ENCODE results near the gene CDH8.

Gene CDH8

DNA sequence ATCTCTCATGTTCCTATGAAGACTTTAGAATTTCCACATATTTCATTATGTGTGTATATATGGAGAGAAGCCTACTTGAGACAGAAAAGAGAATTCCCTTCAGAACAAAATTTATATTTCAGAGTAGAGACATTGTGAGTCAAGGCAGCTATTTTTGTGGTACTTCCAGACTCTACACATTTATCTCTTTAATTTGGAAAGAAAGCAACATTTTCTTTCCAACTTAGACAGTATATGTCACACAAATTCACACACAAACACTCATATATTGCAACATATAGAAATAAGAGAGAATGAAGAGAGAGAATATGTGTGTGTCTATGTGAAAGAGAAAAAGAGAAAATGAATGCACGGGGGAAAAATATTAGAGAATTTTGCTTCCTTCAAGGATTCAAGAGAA lies 158.8 kb downstream of the CDH8 start:
- no peak overlapping the region for H3K9ac ChIP-seq (ENCODE audit: low read length)
- H3K36me3 ChIP-seq (ENCODE audit: control insufficient read depth, insufficient read depth, low read length), result no peaks in the 10 kb centered on the region
- H3K4me1 ChIP-seq (ENCODE audit: control insufficient read depth, insufficient read depth, low read length), result no peaks in the 10 kb centered on the region
- H3K27me3 ChIP-seq (ENCODE audit: control insufficient read depth, insufficient read depth, low read length), result no peaks in the 10 kb centered on the region
- no peak overlapping the region for H3K4me3 ChIP-seq (ENCODE audit: low read length)
- H3K27ac ChIP-seq (ENCODE audit: low read depth, low read length), result no peak overlapping the region

DNA sequence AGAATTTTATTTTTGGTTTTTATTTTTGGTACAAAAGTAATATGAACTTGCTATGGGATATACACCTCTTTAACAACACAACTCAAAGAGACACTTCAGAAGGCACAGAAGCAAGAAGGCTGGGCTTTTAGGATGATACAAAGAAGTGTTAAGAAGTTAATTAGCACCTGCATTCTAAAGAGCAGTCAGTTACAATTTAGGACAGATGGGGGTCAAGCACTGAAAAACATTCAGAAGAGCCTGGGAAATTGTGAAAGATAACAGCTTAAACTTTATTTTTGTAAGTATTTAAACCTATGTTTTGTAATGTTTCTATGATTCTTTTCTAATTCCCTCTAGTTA lies 163.5 kb downstream of the CDH8 start:
- Histone ChIP-seq H3K36me3 (ENCODE audit: control insufficient read depth, insufficient read depth, low read length) (no peaks in the 10 kb centered on the region), H3K9ac (ENCODE audit: low read length) (no peak overlapping the region), H3K27me3 (ENCODE audit: control insufficient read depth, insufficient read depth, low read length) (no peaks in the 10 kb centered on the region), H3K27ac (ENCODE audit: low read depth, low read length) (no peak overlapping the region), H3K4me1 (ENCODE audit: control insufficient read depth, insufficient read depth, low read length) (no peaks in the 10 kb centered on the region), H3K4me3 (ENCODE audit: low read length) (no peak overlapping the region)

DNA sequence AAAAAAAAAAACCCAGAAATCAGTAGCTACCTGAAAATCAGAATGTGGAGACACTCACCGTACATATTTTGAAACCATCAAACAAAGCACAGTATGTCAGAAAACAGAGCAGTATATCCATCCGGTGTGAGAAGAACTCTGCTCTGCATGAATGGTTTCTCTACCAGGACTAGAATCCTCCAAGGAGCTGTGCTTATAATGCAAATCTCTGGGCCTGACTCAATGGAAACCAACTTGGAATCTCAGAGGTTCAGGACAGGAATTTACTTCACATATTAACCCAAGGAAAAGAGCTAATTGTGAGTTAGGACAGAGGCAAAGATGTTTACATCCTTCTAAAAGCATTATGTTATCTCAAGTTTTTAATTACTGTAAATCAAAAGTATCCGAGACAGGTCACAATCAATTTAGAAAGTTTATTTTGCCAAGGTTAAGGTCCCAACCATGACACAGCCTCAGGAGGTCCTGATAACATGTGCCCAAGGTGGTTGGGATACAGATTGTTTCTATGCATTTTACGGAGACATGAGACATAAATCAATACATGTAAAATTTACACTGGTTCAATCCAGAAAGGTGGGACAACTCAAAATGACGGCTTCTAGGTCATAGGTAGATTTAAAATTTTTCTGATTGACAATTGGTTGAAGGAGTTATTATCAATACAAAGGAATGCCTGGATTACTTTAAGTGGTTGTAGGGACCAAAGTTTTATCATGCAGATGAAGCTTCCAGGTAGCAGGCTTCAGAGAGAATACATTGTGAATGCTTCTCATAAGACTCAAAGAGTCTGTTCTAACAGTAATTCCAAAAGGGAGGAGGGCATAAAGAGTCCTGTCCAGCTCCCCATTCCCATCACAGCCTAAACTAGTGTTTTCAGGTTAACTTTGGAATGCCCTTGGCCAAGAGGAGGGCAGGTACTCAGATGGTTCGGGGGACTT lies 164.1 kb downstream of the CDH8 start:
- no peak overlapping the region for H3K4me3 ChIP-seq (ENCODE audit: low read length)
- H3K36me3 ChIP-seq (ENCODE audit: control insufficient read depth, insufficient read depth, low read length), result no peaks in the 10 kb centered on the region
- H3K4me1 ChIP-seq (ENCODE audit: control insufficient read depth, insufficient read depth, low read length), result no peaks in the 10 kb centered on the region

DNA sequence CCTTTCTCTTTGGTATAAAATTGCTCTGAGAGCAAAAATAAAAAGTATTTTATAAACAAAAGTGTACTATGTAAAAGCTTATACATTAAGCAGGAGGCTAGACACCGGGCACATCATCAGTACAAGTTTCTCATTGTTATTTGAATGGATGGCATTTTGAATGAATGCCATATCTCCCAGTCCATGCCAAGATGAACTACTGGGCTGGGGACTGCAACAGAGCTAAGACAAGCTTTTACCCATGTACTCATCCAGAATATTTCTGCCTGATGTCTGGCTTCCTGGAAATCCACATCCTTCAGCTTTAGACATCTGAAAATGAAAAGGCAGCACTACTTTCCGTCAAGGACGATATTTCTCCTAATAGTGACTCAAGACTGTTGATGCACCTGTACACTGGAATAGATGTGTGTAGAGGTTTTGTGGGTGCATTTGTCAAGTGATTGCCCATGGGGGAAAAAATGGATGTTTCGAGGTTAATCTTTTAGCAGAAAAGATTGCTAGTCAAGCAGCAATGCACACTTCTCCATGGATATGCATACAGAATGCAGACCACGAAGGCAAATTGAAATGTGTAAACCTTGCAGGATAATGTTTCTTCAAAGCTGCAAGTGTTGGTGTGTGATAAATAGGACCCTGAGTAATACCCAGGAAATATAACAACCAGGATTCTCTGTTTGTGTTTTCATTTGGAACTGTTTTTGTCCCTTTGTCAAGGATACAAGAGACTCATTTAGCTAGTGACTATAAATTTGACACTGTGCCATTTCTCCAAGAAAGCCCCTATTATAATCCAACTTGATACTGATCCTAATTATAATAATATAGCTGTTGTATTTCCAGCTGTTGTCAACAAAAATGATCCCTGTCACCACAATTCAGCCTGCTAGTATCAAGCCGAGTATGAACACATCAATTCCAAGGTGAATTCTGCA lies 173.8 kb downstream of the CDH8 start:
- H3K27ac ChIP-seq (ENCODE audit: low read depth, low read length), result no peak overlapping the region
- no peaks in the 10 kb centered on the region for H3K27me3 ChIP-seq (ENCODE audit: control insufficient read depth, insufficient read depth, low read length)
- H3K36me3 ChIP-seq (ENCODE audit: control insufficient read depth, insufficient read depth, low read length), result no peaks in the 10 kb centered on the region
- H3K4me1 ChIP-seq (ENCODE audit: control insufficient read depth, insufficient read depth, low read length), result no peaks in the 10 kb centered on the region
- H3K9ac ChIP-seq (ENCODE audit: low read length), result no peak overlapping the region
- no peak overlapping the region for H3K4me3 ChIP-seq (ENCODE audit: low read length)

More for the DNA sequence above, 164.1 kb downstream of the CDH8 start:
- no peaks in the 10 kb centered on the region for H3K27me3 ChIP-seq (ENCODE audit: control insufficient read depth, insufficient read depth, low read length)
- H3K9ac ChIP-seq (ENCODE audit: low read length), result no peak overlapping the region
- no peak overlapping the region for H3K27ac ChIP-seq (ENCODE audit: low read depth, low read length)

DNA sequence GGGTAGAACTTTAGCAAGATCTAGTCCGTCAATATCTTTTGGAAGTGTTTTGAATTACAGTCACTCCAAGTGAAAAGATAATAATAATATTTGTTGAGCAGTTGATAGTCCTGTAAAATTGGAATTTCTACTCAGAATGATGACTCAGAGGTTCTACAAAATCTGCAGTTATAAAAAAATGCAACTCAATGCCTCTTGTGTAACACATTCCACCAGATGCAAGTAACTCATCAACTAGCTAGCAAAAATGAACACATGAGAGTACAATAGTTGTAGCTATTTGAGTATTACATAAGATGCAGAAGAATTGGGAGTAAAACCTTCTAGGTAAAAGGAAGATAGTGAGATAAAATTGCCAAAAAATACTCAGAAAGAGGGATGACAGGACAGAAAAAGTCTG lies 177.2 kb downstream of the CDH8 start:
- H3K9ac ChIP-seq (ENCODE audit: low read length), result no peak overlapping the region
- H3K27ac ChIP-seq (ENCODE audit: low read depth, low read length), result no peak overlapping the region
- H3K27me3 ChIP-seq (ENCODE audit: control insufficient read depth, insufficient read depth, low read length), result no peaks in the 10 kb centered on the region
- no peaks in the 10 kb centered on the region for H3K4me1 ChIP-seq (ENCODE audit: control insufficient read depth, insufficient read depth, low read length)
- H3K36me3 ChIP-seq (ENCODE audit: control insufficient read depth, insufficient read depth, low read length), result no peaks in the 10 kb centered on the region
- no peak overlapping the region for H3K4me3 ChIP-seq (ENCODE audit: low read length)

DNA sequence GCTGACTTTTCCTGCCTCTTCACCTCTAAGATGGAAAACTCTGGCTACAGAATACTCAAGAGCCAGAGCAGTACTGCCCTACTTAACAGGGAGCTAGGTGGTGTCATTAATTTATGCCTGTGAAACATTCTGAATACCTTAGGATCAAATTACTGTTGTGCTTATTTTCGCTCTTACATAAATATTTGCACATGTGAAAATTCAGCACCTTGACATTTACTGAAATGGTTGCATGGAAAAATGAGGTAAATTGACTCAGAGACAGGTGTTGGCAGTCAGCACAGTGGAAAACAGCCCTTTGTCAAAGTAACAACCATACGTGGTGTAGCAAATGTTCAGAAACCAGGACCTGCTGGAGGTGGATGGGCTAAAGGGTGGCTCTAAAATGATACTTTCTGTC lies 193.6 kb downstream of the CDH8 start:
- Histone ChIP-seq H3K27ac (ENCODE audit: low read depth, low read length) (no peak overlapping the region), H3K36me3 (ENCODE audit: control insufficient read depth, insufficient read depth, low read length) (no peaks in the 10 kb centered on the region), H3K4me3 (ENCODE audit: low read length) (no peak overlapping the region), H3K9ac (ENCODE audit: low read length) (no peak overlapping the region), H3K4me1 (ENCODE audit: control insufficient read depth, insufficient read depth, low read length) (no peaks in the 10 kb centered on the region), H3K27me3 (ENCODE audit: control insufficient read depth, insufficient read depth, low read length) (no peaks in the 10 kb centered on the region)

DNA sequence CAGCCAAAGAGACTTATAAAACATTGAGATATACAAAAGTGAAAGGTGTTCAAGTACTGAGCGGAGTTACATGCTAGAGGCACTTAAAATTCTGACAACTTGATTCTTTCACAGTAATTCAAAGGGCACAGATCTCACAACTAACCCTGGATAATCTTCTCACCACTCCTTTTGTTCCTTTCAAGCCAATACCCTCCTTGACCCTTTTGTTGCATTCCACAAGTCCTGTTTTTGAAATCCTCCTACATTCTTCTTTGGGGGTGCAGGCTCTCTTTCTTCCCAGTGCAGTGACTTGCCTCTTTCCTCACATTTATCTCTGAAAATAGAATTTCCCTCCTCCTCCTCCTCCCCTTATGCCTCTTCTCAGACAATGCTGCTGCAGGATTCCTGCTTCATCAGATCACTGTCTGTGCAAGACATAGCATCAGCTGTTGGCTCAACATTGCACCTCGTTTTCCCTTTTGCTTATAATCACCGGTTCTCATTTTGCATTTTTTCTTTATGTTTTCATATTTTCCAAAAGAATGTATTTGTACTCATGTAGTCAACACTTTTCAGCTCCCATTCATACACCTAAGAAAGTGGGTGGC lies 199.3 kb downstream of the CDH8 start:
- H3K9ac ChIP-seq (ENCODE audit: low read length), result no peak overlapping the region
- no peak overlapping the region for H3K27ac ChIP-seq (ENCODE audit: low read depth, low read length)
- no peak overlapping the region for H3K4me3 ChIP-seq (ENCODE audit: low read length)
- no peaks in the 10 kb centered on the region for H3K36me3 ChIP-seq (ENCODE audit: control insufficient read depth, insufficient read depth, low read length)
- no peaks in the 10 kb centered on the region for H3K4me1 ChIP-seq (ENCODE audit: control insufficient read depth, insufficient read depth, low read length)
- H3K27me3 ChIP-seq (ENCODE audit: control insufficient read depth, insufficient read depth, low read length), result no peaks in the 10 kb centered on the region

DNA sequence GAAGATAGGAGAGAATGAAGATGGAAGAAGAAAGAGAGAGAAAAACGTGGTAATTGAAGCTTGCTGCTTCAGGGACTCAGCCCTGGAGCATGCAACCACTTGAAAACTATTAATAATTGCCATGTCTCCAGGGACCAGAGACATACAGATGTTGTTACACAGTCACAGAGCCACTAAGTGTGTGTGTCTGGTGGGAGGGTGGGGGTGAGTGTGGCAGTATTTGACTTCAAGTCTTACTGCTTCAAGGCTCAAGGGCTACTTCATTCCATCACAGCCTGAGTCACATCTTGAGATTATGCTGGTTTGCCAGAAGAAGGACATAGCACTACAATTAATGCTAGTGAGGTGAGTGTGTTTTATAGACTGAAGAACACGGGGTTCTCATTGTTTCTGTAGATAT lies 202.2 kb downstream of the CDH8 start:
- H3K4me1 ChIP-seq (ENCODE audit: control insufficient read depth, insufficient read depth, low read length), result no peaks in the 10 kb centered on the region

DNA sequence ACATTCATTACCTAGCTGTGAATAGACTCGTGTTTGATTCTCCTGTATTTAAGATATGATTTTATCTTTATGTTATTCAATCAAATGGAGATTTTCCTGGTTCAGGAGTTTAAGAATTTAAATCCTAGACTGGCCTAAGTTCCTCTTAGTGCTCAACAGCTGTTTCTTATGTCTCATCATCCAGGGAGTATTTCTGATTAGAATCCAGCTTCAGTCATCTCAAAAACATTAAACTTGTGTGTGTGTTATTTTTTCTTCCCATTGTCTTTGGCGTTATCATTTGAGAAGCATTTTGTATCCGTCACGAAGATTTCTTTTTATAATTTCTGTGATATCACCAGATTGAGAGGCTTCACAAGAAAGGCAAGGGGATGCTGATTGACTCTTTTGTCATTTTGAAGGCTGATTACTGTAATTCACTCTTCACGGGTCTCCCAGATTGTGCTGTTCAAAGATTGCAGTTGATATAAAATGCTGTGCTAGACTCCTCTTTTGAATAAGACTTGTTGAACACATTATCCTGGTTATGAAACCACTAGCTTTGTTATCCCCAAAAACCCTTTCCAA lies 204.8 kb downstream of the CDH8 start:
- no peak overlapping the region for H3K27ac ChIP-seq (ENCODE audit: low read depth, low read length)
- no peak overlapping the region for H3K9ac ChIP-seq (ENCODE audit: low read length)
- H3K4me1 ChIP-seq (ENCODE audit: control insufficient read depth, insufficient read depth, low read length), result no peaks in the 10 kb centered on the region
- no peaks in the 10 kb centered on the region for H3K27me3 ChIP-seq (ENCODE audit: control insufficient read depth, insufficient read depth, low read length)
- H3K36me3 ChIP-seq (ENCODE audit: control insufficient read depth, insufficient read depth, low read length), result no peaks in the 10 kb centered on the region
- no peak overlapping the region for H3K4me3 ChIP-seq (ENCODE audit: low read length)

More for the DNA sequence above, 202.2 kb downstream of the CDH8 start:
- no peak overlapping the region for H3K9ac ChIP-seq (ENCODE audit: low read length)
- no peaks in the 10 kb centered on the region for H3K36me3 ChIP-seq (ENCODE audit: control insufficient read depth, insufficient read depth, low read length)
- no peak overlapping the region for H3K27ac ChIP-seq (ENCODE audit: low read depth, low read length)
- no peaks in the 10 kb centered on the region for H3K27me3 ChIP-seq (ENCODE audit: control insufficient read depth, insufficient read depth, low read length)
- no peak overlapping the region for H3K4me3 ChIP-seq (ENCODE audit: low read length)

DNA sequence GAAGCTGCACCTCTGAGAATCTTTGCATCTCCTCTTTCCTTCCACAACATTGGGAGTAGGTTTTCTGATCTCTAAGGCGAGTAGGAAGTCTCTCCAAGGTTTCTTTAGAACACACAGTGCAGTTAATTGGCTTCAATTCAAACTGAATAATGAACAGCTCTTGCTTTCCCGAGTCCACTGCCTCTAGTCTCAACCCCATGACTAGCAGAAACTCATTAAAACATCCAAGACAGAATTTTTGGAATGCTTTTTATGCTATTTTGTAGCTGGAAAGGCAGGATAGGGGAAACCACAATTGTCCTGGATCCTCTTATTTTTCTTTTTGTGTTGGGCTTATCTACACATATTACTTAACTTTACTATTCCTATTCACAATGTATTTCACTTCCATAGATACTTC lies 206.6 kb downstream of the CDH8 start:
- no peaks in the 10 kb centered on the region for H3K36me3 ChIP-seq (ENCODE audit: control insufficient read depth, insufficient read depth, low read length)
- H3K4me1 ChIP-seq (ENCODE audit: control insufficient read depth, insufficient read depth, low read length), result no peaks in the 10 kb centered on the region
- H3K4me3 ChIP-seq (ENCODE audit: low read length), result no peak overlapping the region
- H3K27me3 ChIP-seq (ENCODE audit: control insufficient read depth, insufficient read depth, low read length), result no peaks in the 10 kb centered on the region
- no peak overlapping the region for H3K27ac ChIP-seq (ENCODE audit: low read depth, low read length)
- H3K9ac ChIP-seq (ENCODE audit: low read length), result no peak overlapping the region

DNA sequence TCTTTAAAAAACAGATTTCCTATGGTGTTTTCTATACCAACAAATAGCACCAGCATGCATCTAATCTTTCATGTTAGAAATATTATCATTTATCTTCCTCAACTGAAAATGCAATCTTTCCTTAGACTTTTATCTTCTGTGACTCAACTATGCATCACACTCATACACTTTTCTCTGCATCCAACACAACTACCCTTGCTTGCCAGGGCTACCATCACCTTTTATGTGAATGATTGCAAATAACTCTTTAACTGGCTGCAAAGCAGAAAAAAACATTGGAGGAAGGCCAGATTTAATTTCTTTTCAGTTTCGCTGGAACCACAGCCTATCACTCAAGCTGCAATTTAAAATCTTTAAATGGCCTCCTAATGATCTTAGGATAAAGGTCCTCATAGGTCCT lies 212.9 kb downstream of the CDH8 start:
- H3K4me1 ChIP-seq (ENCODE audit: control insufficient read depth, insufficient read depth, low read length), result no peaks in the 10 kb centered on the region
- H3K4me3 ChIP-seq (ENCODE audit: low read length), result no peak overlapping the region
- no peaks in the 10 kb centered on the region for H3K36me3 ChIP-seq (ENCODE audit: control insufficient read depth, insufficient read depth, low read length)
- H3K27ac ChIP-seq (ENCODE audit: low read depth, low read length), result no peak overlapping the region
- no peak overlapping the region for H3K9ac ChIP-seq (ENCODE audit: low read length)
- no peaks in the 10 kb centered on the region for H3K27me3 ChIP-seq (ENCODE audit: control insufficient read depth, insufficient read depth, low read length)

DNA sequence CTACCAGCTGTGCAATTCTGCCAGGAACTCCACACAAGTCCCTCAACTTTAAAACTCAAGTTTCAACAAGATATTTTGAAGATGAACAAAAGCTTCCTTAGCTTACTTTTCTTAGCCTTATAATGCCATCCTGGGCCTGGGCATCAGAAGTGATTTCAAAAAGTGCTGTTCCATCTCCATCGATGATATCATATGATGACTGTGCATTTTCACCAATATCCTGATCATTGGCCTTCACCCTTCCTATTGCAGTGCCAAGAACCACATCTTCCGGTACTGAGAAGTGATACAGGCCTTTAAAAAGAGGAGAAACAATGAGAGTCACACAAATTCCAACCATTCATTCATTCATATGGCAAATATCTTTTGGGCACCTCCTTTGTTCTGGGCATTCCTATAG lies 215.4 kb downstream of the CDH8 start:
- Histone ChIP-seq H3K4me1 (ENCODE audit: control insufficient read depth, insufficient read depth, low read length) (no peaks in the 10 kb centered on the region), H3K9ac (ENCODE audit: low read length) (no peak overlapping the region), H3K27me3 (ENCODE audit: control insufficient read depth, insufficient read depth, low read length) (no peaks in the 10 kb centered on the region), H3K36me3 (ENCODE audit: control insufficient read depth, insufficient read depth, low read length) (no peaks in the 10 kb centered on the region), H3K27ac (ENCODE audit: low read depth, low read length) (no peak overlapping the region), H3K4me3 (ENCODE audit: low read length) (no peak overlapping the region)

All from rectal smooth muscle tissue (tissue), 1 donor.